Measurements from ENCODE around the gene ST3GAL2.
"Not testable (repeated sequence)": the region's sequence is repeated elsewhere in the genome, so short reads cannot be mapped to it uniquely, and the experiment has no call there.

DNA sequence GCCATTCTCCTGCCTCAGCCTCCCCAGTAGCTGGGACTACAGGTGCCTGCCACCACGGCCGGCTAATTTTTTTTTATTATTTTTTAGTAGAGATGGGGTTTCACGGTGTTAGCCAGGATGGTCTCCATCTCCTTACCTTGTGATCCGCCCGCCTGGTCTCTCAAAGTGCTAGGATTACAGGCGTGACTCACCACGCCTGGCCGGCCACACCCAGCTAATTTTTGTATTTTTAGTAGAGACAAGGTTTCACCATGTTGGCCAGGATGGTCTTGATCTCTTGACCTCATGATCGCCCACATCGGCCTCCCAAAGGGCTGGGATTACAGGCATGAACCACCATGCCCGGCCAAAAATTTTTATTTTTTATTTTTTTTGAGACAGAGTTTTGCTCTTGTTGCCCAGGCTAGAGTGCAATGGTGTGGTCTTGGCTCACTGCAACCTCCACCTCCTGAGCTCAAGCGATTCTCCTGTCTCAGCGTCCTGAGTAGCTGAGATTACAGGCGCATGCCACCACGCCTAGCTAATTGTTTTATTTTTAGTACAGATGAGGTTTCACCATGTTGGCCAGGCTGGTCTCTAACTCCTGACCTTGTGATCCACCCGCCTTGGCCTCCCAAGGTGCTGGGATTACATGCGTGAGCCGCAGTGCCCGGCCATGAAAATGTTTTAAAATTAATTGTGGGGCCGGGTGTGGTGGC lies 52.5 kb downstream of the ST3GAL2 start:
- TF ChIP-seq, protein P1, sequence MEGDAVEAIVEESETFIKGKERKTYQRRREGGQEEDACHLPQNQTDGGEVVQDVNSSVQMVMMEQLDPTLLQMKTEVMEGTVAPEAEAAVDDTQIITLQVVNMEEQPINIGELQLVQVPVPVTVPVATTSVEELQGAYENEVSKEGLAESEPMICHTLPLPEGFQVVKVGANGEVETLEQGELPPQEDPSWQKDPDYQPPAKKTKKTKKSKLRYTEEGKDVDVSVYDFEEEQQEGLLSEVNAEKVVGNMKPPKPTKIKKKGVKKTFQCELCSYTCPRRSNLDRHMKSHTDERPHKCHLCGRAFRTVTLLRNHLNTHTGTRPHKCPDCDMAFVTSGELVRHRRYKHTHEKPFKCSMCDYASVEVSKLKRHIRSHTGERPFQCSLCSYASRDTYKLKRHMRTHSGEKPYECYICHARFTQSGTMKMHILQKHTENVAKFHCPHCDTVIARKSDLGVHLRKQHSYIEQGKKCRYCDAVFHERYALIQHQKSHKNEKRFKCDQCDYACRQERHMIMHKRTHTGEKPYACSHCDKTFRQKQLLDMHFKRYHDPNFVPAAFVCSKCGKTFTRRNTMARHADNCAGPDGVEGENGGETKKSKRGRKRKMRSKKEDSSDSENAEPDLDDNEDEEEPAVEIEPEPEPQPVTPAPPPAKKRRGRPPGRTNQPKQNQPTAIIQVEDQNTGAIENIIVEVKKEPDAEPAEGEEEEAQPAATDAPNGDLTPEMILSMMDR (IDR thresholded peaks at IDR 0.05): not testable (repeated sequence)
- TF ChIP-seq MXD4 (CRISPR knock-in tag; IDR thresholded peaks at IDR 0.05; ENCODE audit: borderline replicate concordance); ATF1 (CRISPR knock-in tag; IDR thresholded peaks at IDR 0.05); CREB1 (CRISPR knock-in tag; IDR thresholded peaks at IDR 0.05); JUN (CRISPR knock-in tag; IDR thresholded peaks at IDR 0.05): not testable (repeated sequence)
- TF ChIP-seq, protein P2, sequence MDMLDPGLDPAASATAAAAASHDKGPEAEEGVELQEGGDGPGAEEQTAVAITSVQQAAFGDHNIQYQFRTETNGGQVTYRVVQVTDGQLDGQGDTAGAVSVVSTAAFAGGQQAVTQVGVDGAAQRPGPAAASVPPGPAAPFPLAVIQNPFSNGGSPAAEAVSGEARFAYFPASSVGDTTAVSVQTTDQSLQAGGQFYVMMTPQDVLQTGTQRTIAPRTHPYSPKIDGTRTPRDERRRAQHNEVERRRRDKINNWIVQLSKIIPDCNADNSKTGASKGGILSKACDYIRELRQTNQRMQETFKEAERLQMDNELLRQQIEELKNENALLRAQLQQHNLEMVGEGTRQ (CRISPR knock-in tag; IDR thresholded peaks at IDR 0.05): not testable (repeated sequence)
- TF ChIP-seq, protein P3, sequence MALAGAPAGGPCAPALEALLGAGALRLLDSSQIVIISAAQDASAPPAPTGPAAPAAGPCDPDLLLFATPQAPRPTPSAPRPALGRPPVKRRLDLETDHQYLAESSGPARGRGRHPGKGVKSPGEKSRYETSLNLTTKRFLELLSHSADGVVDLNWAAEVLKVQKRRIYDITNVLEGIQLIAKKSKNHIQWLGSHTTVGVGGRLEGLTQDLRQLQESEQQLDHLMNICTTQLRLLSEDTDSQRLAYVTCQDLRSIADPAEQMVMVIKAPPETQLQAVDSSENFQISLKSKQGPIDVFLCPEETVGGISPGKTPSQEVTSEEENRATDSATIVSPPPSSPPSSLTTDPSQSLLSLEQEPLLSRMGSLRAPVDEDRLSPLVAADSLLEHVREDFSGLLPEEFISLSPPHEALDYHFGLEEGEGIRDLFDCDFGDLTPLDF (CRISPR knock-in tag; IDR thresholded peaks at IDR 0.05): not testable (repeated sequence)
- TF ChIP-seq, protein P4, sequence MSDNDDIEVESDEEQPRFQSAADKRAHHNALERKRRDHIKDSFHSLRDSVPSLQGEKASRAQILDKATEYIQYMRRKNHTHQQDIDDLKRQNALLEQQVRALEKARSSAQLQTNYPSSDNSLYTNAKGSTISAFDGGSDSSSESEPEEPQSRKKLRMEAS (CRISPR knock-in tag; IDR thresholded peaks at IDR 0.05): not testable (repeated sequence)

Data from WTC11 (cell line).